ENCODE measurements around the gene ECE1. TPM values are rescaled to one million over a fixed set of nuclear protein-coding genes. Genes with fewer than 3 reads are reported as not detected.
"Not testable (repeated sequence)": the region's sequence is repeated elsewhere in the genome, so short reads cannot be mapped to it uniquely, and the experiment has no call there.

ECE1 gene
- total and polyA plus RNA-seq, 10 donors = 17.2 to 142 (median 105) TPM

- intact Hi-C loops (cut with DNase I; ENCODE audit: low total_unique reads) = no loop called here
- no peaks in the 10 kb centered on the region for H3K9me3 ChIP-seq
- WGBS, 5 donors = 78 to 90% (median 84%) methylated on average over 4 of the region's 4 CpGs
- peak overlapping the region in 1 of 8 donors; percentile 25 for H3K27ac ChIP-seq
- TF ChIP-seq POLR2AphosphoS5 (IDR thresholded peaks at IDR 0.05) (no peak), CTCF (IDR thresholded peaks at IDR 0.05 in 8 of 11, conservative IDR thresholded peaks at IDR 0.05 in 3 of 11) (no peak), POLR2A (IDR thresholded peaks at IDR 0.05) (no peak)
- peaks cover 0 to 20% (median 11%) of the 10 kb centered on the region in 6 donors for H3K4me1 ChIP-seq
- no peaks in the 10 kb centered on the region for H3K27me3 ChIP-seq (replicated peaks in 1 of 7)
- no peak for DNase-seq
- no peaks in the 10 kb centered on the region for H3K36me3 ChIP-seq
- H3K4me3 ChIP-seq = no peak overlapping the region
These were observed 97.4 kb downstream of the ECE1 start for GRCh38 chr1:21192871-21193270.

- intact Hi-C loops (cut with DNase I; ENCODE audit: low total_unique reads) = no loop called here
These were observed 98.0 kb downstream of the ECE1 start for GRCh38 chr1:21192284-21192683.

GRCh38 chr1:21190771-21191170 lies 99.5 kb downstream of the ECE1 start:
- intact Hi-C loops (cut with DNase I; ENCODE audit: low total_unique reads); H3K36me3 ChIP-seq; DNase-seq; H3K27me3 ChIP-seq (replicated peaks in 1 of 7); H3K4me3 ChIP-seq; H3K9me3 ChIP-seq; H3K27ac ChIP-seq: not testable (repeated sequence)
- WGBS, 5 donors = 39 to 55% (median 49%) methylated on average over 2 of the region's 2 CpGs
- peaks cover 0 to 20% (median 11%) of the 10 kb centered on the region in 6 donors for H3K4me1 ChIP-seq

More at GRCh38 chr1:21192284-21192683, 98.0 kb downstream of the ECE1 start:
- H3K27me3 ChIP-seq (replicated peaks in 1 of 7) = no peaks in the 10 kb centered on the region
- peak overlapping the region in 1 of 8 donors; percentile 25 for H3K27ac ChIP-seq
- no peak for TF ChIP-seq CTCF (IDR thresholded peaks at IDR 0.05 in 8 of 11, conservative IDR thresholded peaks at IDR 0.05 in 3 of 11)
- no peak for TF ChIP-seq POLR2AphosphoS5 (IDR thresholded peaks at IDR 0.05)
- no peak for TF ChIP-seq POLR2A (IDR thresholded peaks at IDR 0.05)
- no peaks in the 10 kb centered on the region for H3K36me3 ChIP-seq
- no peak overlapping the region for H3K4me3 ChIP-seq
- DNase-seq = no peak
- no peaks in the 10 kb centered on the region for H3K9me3 ChIP-seq
- 59 to 81% (median 68%) methylated on average over 5 of the region's 5 CpGs for WGBS, 5 donors
- peaks cover 0 to 20% (median 11%) of the 10 kb centered on the region in 6 donors for H3K4me1 ChIP-seq

- peaks cover 0 to 16% (median 7%) of the 10 kb centered on the region in 6 donors for H3K4me1 ChIP-seq
- intact Hi-C loops (cut with DNase I; ENCODE audit: low total_unique reads) = no loop called here
- TF ChIP-seq POLR2AphosphoS5 (IDR thresholded peaks at IDR 0.05) (no peak), POLR2A (IDR thresholded peaks at IDR 0.05) (no peak), CTCF (IDR thresholded peaks at IDR 0.05 in 8 of 11, conservative IDR thresholded peaks at IDR 0.05 in 3 of 11) (no peak)
- WGBS, 5 donors = 72 to 100% (median 94%) methylated on average over 1 of the region's 1 CpG
- H3K27ac ChIP-seq = no peak overlapping the region
- H3K9me3 ChIP-seq = no peaks in the 10 kb centered on the region
- H3K27me3 ChIP-seq (replicated peaks in 1 of 7) = no peaks in the 10 kb centered on the region
- H3K4me3 ChIP-seq = no peak overlapping the region
- no peak for DNase-seq
- H3K36me3 ChIP-seq = no peaks in the 10 kb centered on the region
These were observed 100.3 kb downstream of the ECE1 start for GRCh38 chr1:21189906-21190500.

All from spleen (tissue), 11 donors.